Pancreas (tissue), 10 donors: ENCODE measurements around the gene KAZN. TPM values are rescaled to one million over a fixed set of nuclear protein-coding genes. Genes with fewer than 3 reads are reported as not detected.

Experiments
- ATAC-seq, 4 donors: fragments of 200-7000 bp; cut with Tn5 transposase; one replicate each; pipeline versions ENCODE4 v1.8.0 to v1.9.1; 2020; ENCODE audit warnings: mild to moderate bottlenecking in 4 of 4, moderate library complexity in 4 of 4
- DNase-seq, 6 donors: peaks; one replicate each; pipeline ENCODE4 v3.0.0-alpha.2; 2020
- FAIRE-seq: peaks from 2 replicates; lab custom pipeline; 2012; peaks lifted over from hg19 to GRCh38; lab: Jason Lieb, UNC
- H3K27ac ChIP-seq, 4 donors: fragments of 200-600 bp; sonication (generic); 1 replicate in 3 of 4; 2 replicates in 1 of 4; pipeline versions ENCODE4 v1.5.0 to v1.8.0; 2020
- H3K27me3 ChIP-seq, 4 donors: fragments of 200-600 bp; one replicate each; pipeline ENCODE4 v1.8.0; 2021
- H3K36me3 ChIP-seq, 3 donors: fragments of 200-600 bp; sonication (generic) in 1 of 3; one replicate each; pipeline versions ENCODE4 v1.5.0 to v1.8.0; 2020 to 2021
- H3K4me1 ChIP-seq, 3 donors: fragments of 200-600 bp; one replicate each; pipeline ENCODE4 v1.8.0; 2021
- H3K4me3 ChIP-seq, 4 donors: fragments of 200-600 bp; sonication (generic) in 2 of 4; one replicate each; pipeline versions ENCODE4 v1.5.0 to v1.8.0; 2020 to 2021
- H3K9me3 ChIP-seq, 4 donors: fragments of 200-600 bp; one replicate each; pipeline ENCODE4 v1.8.0; 2021
- CTCF ChIP-seq, 4 donors: fragments of 200-600 bp; sonication (generic) in 3 of 4; IDR thresholded peaks; one replicate each; pipeline versions ENCODE4 v1.5.0 to v1.8.0; 2021; ENCODE audit warnings: antibody characterized with exemption in 4 of 4
- WGBS, 2 donors: extraction: QIAGEN DNeasy Blood & Tissue Kit; methylation state at CpG; one replicate each; pipeline ENCODE4 v1.1.7; 2013; 5-methylcytosine and 5-hydroxymethylcytosine counted together
- intact Hi-C, 3 donors: fragments of 100-400 bp; cut with DNase I; formaldehyde crosslinking; loops; one replicate each; pipeline versions ENCODE4 v1.11.1 to v1.14.2; 2022
- polyA plus RNA-seq, 2 donors: library from polyadenylated mRNA; stranded (reverse); fragments of 200-250 nt; gene quantifications; one replicate each; pipeline ENCODE4 v1.2.3, GENCODE V29; 2013
- total RNA-seq, 6 donors: library from RNA; stranded (reverse); fragmentation: NEBNext Ultra II Directional in 4 of 6; extraction: Animal tissue kit (Norgen Biotek cat#: 25700) in 4 of 6; gene quantifications; one replicate each; pipeline versions ENCODE4 v1.2.1 to v1.2.4, GENCODE V29; 2021 to 2023
- donor health status: healthy with polysubstance abuse.
- donor health status: DM: no; HTN: no; CAD: no; lungs with moderate emphysema.
- donor health status: DM: no; HTN: no; CAD: no.
- donor health status: control.
- donor health status: control.
- donor health status: Bipolar disorder and iron deficiency.
- donor health status: DM: yes; HTN: yes; CAD: no.
- donor health status: DM: no; HTN: no; CAD: no.
- donor health status: DM: no; HTN: no; CAD: no.
- donor health status: DM: yes; HTN: yes; CAD: no.

KAZN gene
- total and polyA plus RNA-seq, 8 donors, result 2.4 to 6.0 (median 4.1) TPM

- no peak overlapping the region for H3K4me3 ChIP-seq
- no peak for TF ChIP-seq CTCF (IDR thresholded peaks at IDR 0.05)
- no peaks in the 10 kb centered on the region for H3K9me3 ChIP-seq
- peak in 3 of 4 donors; percentile 38 to 42 (median 39) for ATAC-seq
- WGBS, 2 donors, result 66 to 70% methylated on average over 11 of the region's 11 CpGs
- H3K27ac ChIP-seq, result no peak overlapping the region
- DNase-seq, result no peak
- H3K27me3 ChIP-seq, result no peaks in the 10 kb centered on the region
- H3K36me3 ChIP-seq, result no peaks in the 10 kb centered on the region
- no peak for FAIRE-seq
- H3K4me1 ChIP-seq, result no peaks in the 10 kb centered on the region
- intact Hi-C loops, result no loop called here
Observed at GRCh38 chr1:14626869-14627607, 28.6 kb downstream of the KAZN start.

- intact Hi-C loops, result no loop called here
- no peak for DNase-seq
- Histone ChIP-seq H3K27me3 (no peaks in the 10 kb centered on the region), H3K4me3 (no peak overlapping the region), H3K27ac (no peak overlapping the region), H3K36me3 (no peaks in the 10 kb centered on the region), H3K4me1 (no peaks in the 10 kb centered on the region), H3K9me3 (no peaks in the 10 kb centered on the region)
- no peak for FAIRE-seq
- no peak for TF ChIP-seq CTCF (IDR thresholded peaks at IDR 0.05)
- no peak for ATAC-seq
- 49 to 50% methylated on average over 17 of the region's 17 CpGs for WGBS, 2 donors
Observed at GRCh38 chr1:14627608-14628489, 29.4 kb downstream of the KAZN start.

- WGBS, 2 donors, result 79 to 87% methylated on average over 16 of the region's 16 CpGs
- no peak for DNase-seq
- H3K9me3 ChIP-seq, result no peaks in the 10 kb centered on the region
- intact Hi-C loops, result no loop called here
- H3K4me1 ChIP-seq, result no peaks in the 10 kb centered on the region
- no peaks in the 10 kb centered on the region for H3K36me3 ChIP-seq
- H3K27ac ChIP-seq, result no peak overlapping the region
- no peak for ATAC-seq
- no peak overlapping the region for H3K4me3 ChIP-seq
- peaks cover 0 to 3% (median 0%) of the 10 kb centered on the region in 4 donors for H3K27me3 ChIP-seq
- FAIRE-seq, result no peak
- TF ChIP-seq CTCF (IDR thresholded peaks at IDR 0.05), result no peak
Observed at GRCh38 chr1:14629363-14630014, 31.0 kb downstream of the KAZN start.

GRCh38 chr1:14630986-14631385, 32.5 kb downstream of the KAZN start:
- Histone ChIP-seq H3K36me3 (no peaks in the 10 kb centered on the region), H3K27me3 (peaks cover 0 to 3% (median 0%) of the 10 kb centered on the region in 4 donors), H3K27ac (no peak overlapping the region), H3K4me1 (no peaks in the 10 kb centered on the region), H3K4me3 (no peak overlapping the region), H3K9me3 (no peaks in the 10 kb centered on the region)
- intact Hi-C loops, result no loop called here
- TF ChIP-seq CTCF (IDR thresholded peaks at IDR 0.05), result no peak
- 69 to 72% methylated on average over 5 of the region's 5 CpGs for WGBS, 2 donors
- ATAC-seq, result no peak
- no peak for DNase-seq
- no peak for FAIRE-seq
